AG20443 (cell line): ENCODE measurements around the gene UVRAG.
"Not testable (repeated sequence)": the region's sequence is repeated elsewhere in the genome, so short reads cannot be mapped to it uniquely, and the experiment has no call there.

Source experiments
- DNase-seq: peaks from one replicate; pipeline ENCODE4 v3.0.0; 2012; ENCODE audit warnings: low spot score, mixed read lengths

Gene UVRAG

DNA sequence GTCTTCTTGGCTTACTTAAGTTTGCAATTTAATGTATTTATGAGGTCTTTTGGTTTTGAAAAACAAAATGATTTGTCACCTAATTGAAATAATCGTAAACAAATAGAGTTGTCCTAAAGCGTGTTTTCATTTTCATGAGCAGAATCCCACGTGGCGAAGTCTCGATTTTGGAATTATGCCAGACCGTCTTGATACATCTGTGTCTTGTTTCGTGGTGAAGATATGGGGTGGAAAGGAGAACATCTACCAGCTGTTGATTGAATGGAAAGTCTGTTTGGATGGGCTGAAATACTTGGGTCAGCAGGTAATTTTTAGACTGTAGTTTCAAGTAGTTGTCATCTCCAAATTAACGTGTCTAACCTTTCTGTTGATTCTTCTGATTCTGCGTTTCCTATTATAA is 64.7 kb downstream of the UVRAG start:
- DNase-seq = no peak

GRCh38 chr11:75880343-75880742 is 65.3 kb downstream of the UVRAG start:
- DNase-seq = not testable (repeated sequence)

GRCh38 chr11:75884321-75884720 is 69.3 kb downstream of the UVRAG start:
- DNase-seq = no peak

DNA sequence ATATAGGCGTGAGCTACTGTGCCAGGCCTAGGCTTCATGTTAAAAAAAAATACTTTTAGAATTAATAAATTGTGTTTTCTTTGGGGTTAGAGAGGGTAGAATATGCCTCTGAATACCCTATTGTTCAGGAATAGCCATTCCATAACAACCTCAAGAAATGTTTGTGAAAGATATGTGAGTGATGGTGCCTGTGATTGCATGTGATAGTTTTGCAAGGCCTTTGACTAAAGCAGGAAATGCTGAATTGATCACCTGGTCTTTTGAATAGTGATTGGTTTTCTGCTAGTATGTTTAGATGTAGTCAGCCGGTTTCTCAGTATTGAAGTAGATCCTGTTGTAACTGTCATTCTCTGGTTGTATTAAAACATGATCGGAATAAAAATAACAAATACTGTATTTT is 73.4 kb downstream of the UVRAG start:
- DNase-seq = no peak

GRCh38 chr11:75891947-75892739 is 77.1 kb downstream of the UVRAG start:
- no peak for DNase-seq

DNA sequence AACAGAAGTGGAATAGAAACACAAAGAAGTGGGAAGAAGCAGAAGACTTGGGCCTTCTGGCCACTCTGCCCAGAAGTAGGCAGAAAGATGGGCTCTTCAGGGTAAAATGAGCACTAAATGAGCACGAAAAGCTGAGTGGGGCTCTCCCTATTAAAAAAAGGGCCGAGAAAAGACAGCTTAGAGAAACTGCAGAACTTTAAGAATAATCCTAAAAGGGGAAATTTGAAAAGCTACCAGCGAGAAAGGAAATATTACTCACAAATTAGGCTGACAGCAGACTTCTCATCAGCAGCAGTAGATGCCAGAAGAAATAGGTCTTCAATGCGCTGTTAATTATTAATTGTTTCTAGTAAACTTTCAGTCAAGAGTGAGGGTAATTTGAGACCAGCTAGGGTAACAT is 78.2 kb downstream of the UVRAG start:
- no peak for DNase-seq

- no peak for DNase-seq
Observed at GRCh38 chr11:75894036-75894585, 79.1 kb downstream of the UVRAG start.

GRCh38 chr11:75896843-75897419 is 81.9 kb downstream of the UVRAG start:
- DNase-seq = peak; percentile 47

DNA sequence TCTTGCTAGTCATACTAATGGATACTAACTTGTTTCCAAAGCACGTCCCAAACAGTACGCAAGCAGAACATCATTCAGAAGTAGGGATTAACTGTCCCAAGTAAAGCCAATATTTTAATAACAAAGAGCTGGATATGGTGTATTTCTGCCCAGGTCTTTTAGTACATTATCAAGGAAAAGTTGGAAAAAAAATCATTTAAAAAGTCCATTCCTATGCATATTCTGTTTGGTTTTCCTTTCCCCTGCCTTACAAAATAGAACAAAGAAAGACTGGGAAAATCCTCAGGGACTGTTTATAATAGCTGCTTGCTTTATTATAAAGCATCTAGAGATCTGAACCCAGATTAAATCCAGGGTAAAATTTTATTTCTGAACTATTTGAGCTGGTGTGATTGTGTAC is 83.9 kb downstream of the UVRAG start:
- DNase-seq = no peak

- no peak for DNase-seq
Observed at GRCh38 chr11:75899806-75900205, 84.8 kb downstream of the UVRAG start.

GRCh38 chr11:75900848-75901247 is 85.8 kb downstream of the UVRAG start:
- DNase-seq = no peak

- no peak for DNase-seq
Observed at GRCh38 chr11:75902631-75903030, 87.6 kb downstream of the UVRAG start.

- no peak for DNase-seq
Observed at GRCh38 chr11:75903276-75903675, 88.3 kb downstream of the UVRAG start.

DNA sequence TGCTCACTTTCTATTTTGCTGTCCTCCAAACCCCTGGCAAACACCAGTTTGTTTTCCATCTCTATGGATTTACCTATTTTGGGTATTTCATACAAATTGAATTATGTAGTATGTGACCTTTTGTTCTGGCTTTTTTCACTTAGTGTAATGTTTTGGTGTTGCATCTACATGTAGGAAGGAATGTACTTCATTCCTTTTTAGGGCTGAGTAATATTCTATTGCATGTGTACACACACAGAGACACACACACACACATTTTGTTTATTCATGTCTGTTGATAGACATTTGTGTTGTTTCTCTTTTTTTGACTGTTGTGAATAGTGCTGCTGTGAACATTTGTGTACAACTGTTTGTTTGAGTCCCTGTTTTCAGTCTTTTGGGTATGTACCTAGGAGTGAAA is 90.4 kb downstream of the UVRAG start:
- no peak for DNase-seq

- no peak for DNase-seq
Observed at GRCh38 chr11:75907906-75908527, 93.0 kb downstream of the UVRAG start.

DNA sequence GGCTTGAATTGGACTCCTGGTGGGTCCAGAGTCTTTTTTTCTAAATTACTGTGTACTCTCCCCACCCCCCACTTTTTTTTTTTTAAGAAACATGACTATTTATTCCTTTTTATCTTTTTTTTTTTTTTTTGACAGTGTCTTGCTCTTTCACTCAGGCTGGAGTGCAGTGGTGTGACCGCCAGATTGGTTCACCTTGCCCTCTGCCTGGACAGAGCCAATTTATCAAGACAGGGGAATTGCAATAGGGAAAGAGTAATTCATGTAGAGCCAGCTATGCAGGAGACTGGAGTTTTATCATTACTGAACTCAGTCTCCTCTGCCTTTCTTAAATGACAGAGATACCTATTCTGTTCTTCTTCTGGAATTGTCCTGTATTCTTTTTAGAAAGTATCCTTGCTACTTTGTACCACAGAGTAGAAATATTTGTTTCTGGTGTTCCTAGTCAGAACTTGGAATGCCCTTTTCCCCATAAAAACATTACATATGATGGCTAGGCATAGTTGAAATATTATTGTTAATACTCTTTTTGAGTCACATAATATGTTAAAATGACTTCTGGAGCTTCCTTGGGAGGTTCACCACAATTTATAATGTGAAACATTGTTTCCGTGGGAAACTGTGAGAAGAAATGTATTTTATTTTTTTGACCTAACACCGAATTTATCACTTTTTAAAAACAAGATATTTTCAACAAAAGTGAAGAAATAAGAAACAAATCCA is 95.6 kb downstream of the UVRAG start:
- no peak for DNase-seq

DNA sequence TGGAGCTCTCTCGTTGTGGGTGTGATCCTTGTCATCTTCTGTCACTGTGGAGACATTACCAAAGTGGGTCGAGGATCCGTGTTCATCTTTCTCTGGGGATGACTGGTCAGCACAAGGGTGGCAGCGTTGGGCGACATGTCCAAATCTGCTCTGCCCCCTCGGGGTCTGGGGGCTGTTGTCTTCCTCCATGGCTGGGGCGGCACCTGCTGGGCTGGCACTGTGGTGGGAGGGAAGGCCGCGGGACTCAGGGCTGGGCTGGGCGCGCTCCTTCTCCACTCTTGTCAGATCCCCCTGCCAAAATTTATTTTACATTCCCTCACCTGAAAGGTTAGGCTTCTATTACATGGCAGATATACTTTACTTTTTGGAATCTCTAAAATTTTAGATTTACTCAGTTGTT is 96.4 kb downstream of the UVRAG start:
- no peak for DNase-seq

- DNase-seq = no peak
Observed at GRCh38 chr11:75913984-75914383, 99.0 kb downstream of the UVRAG start.

GRCh38 chr11:75916882-75917281 is 101.9 kb downstream of the UVRAG start:
- no peak for DNase-seq

DNA sequence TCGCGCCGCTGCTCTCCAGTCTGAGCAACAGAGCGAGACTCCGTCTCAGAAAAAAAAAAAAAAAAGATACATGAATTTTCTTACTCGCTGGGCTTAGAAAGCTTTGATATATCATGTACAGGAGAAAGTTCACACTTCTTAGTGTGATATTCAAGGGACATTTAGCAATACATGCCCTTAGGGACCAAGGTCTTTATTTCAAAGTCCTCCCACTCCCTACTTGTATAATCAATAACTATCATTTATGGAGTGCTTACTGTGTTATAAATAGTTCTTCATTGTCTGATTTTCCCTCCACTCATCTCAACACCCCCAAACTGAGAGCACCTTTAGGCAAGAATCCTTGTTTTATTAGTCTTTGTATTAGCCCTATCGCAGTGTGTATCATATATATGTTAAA is 103.3 kb downstream of the UVRAG start:
- no peak for DNase-seq

DNA sequence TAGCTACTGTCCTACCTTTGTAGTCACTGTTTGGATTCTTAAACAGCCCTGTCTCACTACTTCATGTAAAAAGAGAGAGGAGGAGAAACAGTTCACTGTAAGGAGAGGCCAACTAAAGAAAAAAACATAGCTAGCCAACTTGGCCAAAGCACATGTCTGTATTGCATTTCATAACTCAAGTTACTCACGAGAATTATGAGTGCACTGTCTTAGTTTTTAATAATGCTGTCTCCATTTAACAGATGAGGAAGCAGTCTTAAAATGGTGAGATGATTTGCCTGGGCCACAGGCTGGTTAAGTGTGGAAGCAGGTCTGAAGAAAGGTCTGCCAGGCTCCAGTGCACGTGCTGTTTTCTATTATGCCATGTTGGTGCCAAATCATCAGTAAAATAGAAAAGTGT is 104.5 kb downstream of the UVRAG start:
- peak; percentile 24 for DNase-seq

DNA sequence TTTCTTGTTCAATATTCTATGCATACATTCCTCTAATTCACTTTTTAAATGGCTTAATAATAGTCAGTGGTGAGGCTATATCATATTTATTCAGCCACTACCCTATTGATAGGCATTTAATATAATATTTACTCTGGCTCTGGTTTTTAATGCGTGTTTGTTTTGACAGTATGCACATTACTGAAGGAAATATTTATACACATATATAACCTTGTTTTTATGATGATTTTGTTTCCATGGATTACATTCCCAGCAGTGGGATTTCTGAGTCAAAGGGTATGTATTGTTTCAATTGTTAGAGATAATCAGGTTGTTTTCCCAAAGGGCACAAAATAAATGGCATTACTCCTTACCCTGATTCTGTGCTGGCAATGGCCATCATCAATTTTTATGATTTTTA is 105.8 kb downstream of the UVRAG start:
- DNase-seq = no peak

DNA sequence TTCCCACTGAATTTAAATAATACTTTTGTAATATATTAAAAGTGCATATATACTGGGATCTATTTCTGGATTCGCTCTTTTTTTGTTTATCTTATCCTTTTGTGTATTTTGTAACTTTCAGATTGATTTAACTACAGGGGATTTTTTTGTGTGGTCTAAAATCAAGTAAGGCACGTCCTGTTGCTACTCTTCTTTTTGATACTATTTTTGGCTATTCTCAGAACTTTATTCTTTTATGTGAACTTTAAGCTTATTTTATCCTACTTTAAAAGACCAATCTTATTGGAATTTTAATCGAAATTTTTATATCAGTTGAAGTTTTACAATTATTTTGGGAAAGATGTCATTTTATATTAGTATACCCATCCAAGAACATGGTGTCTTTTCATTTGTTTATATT is 106.8 kb downstream of the UVRAG start:
- no peak for DNase-seq
